DOHH2 (cell line): ENCODE results near the gene UBXN7.

Experiments
- H3F3A ChIP-seq: fragments of 200-600 bp; sonication (generic), shearing (Covaris generic); 2 replicates; pipeline ENCODE4 v1.6.0; 2016; ENCODE audit warnings: antibody characterized with exemption, mild to moderate bottlenecking; ENCODE audit not compliant: control insufficient read depth, insufficient read depth
- H3K27ac ChIP-seq: fragments of 200-600 bp; sonication (generic); 2 replicates; pipeline ENCODE4 v1.5.1; 2014; ENCODE audit warnings: low read depth, mild to moderate bottlenecking, low read length, moderate library complexity
- H3K27me3 ChIP-seq: fragments of 200-600 bp; sonication (generic); 2 replicates; pipeline ENCODE4 v1.6.1; 2014; ENCODE audit warnings: mild to moderate bottlenecking, low read length, mixed read lengths; ENCODE audit not compliant: control insufficient read depth
- H3K36me3 ChIP-seq: fragments of 200-600 bp; sonication (generic); 2 replicates; pipeline ENCODE4 v1.6.1; 2014; ENCODE audit warnings: mild to moderate bottlenecking, low read length, moderate library complexity, mixed read lengths; ENCODE audit not compliant: control insufficient read depth
- H3K4me1 ChIP-seq: fragments of 200-600 bp; sonication (generic); 2 replicates; pipeline ENCODE4 v1.6.1; 2014; ENCODE audit warnings: mild to moderate bottlenecking, low read length, mixed read lengths; ENCODE audit not compliant: control insufficient read depth
- H3K4me2 ChIP-seq: fragments of 200-600 bp; sonication (generic); 2 replicates; pipeline ENCODE4 v1.6.0; 2014; ENCODE audit warnings: mild to moderate bottlenecking, low read length, moderate library complexity
- H3K4me3 ChIP-seq: fragments of 200-600 bp; sonication (generic); 2 replicates; pipeline ENCODE4 v1.5.1; 2014; ENCODE audit warnings: mild to moderate bottlenecking, low read length, mixed read lengths
- H3K79me2 ChIP-seq: fragments of 200-600 bp; sonication (generic); 2 replicates; pipeline ENCODE4 v1.6.1; 2014; ENCODE audit warnings: mild to moderate bottlenecking, low read length, mixed read lengths; ENCODE audit not compliant: control insufficient read depth
- H3K9me2 ChIP-seq: fragments of 200-600 bp; sonication (generic); replicated peaks from 2 replicates; pipeline ENCODE4 v1.6.1; 2014; ENCODE audit warnings: mild to moderate bottlenecking, low read length, mixed read lengths; ENCODE audit not compliant: control insufficient read depth
- H3K9me3 ChIP-seq: fragments of 200-600 bp; sonication (generic); 2 replicates; pipeline ENCODE4 v1.6.1; 2014; ENCODE audit warnings: antibody characterized with exemption, low read length, mixed read lengths; ENCODE audit not compliant: control insufficient read depth, insufficient read depth
- H4K20me1 ChIP-seq: fragments of 200-600 bp; sonication (generic); 2 replicates; pipeline ENCODE4 v1.6.0; 2014; ENCODE audit warnings: low read depth, mild to moderate bottlenecking, antibody characterized with exemption, low read length, moderate library complexity; ENCODE audit not compliant: control insufficient read depth, insufficient read depth
- CTCF ChIP-seq: fragments of 200-600 bp; sonication (generic); IDR thresholded peaks from one replicate; pipeline ENCODE4 v1.5.1; 2014; ENCODE audit warnings: antibody characterized with exemption, mild to moderate bottlenecking, low read depth, low read length; ENCODE audit not compliant: poor library complexity, severe bottlenecking
- EZH2phosphoT487 ChIP-seq: fragments of 200-600 bp; sonication (generic); IDR thresholded peaks from 2 replicates; pipeline ENCODE4 v1.6.1; 2017; ENCODE audit warnings: borderline replicate concordance, mild to moderate bottlenecking, antibody characterized with exemption, low read length, moderate library complexity, mixed read lengths

UBXN7 gene

DNA sequence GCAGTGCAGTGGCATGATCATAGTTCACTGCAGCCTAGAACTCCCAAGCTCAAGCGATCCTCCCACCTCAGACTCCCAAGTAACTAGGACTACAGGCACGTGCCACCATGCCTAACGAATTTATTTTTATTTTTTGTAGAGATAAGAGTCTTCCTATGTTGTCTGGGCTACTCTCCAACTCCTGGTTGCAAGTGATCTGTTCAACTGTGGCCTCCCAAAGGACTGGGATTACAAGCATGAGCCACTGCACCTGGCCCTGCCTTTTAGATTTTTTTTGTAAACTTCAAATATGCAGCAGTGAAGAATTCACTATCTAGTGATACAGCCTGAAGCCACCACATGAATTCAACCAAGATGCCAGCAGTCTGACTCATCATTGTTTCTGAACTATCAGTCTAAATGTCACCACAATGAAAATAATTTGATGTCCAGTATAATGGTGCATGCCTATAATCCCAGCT, 32.7 kb downstream of the UBXN7 start:
- Histone ChIP-seq H3K4me2 (no peak overlapping the region), H3F3A (no peaks in the 10 kb centered on the region), H3K36me3 (peaks cover 24% of the 10 kb centered on the region), H3K27ac (no peak overlapping the region), H3K4me3 (no peak overlapping the region), H3K27me3 (no peaks in the 10 kb centered on the region), H3K4me1 (no peaks in the 10 kb centered on the region), H3K9me3 (no peaks in the 10 kb centered on the region), H4K20me1 (no peaks in the 10 kb centered on the region), H3K9me2 (no peaks in the 10 kb centered on the region), H3K79me2 (0 out of 2 replicates have a peak, but pooled peaks cover under 1% of the 10 kb centered on the region)
- TF ChIP-seq CTCF = no peak

- Histone ChIP-seq H3K27me3 (no peaks in the 10 kb centered on the region), H4K20me1 (no peaks in the 10 kb centered on the region), H3K9me3 (no peaks in the 10 kb centered on the region), H3K27ac (no peak overlapping the region), H3K4me2 (no peak overlapping the region), H3K79me2 (no peaks in the 10 kb centered on the region), H3K4me1 (no peaks in the 10 kb centered on the region), H3K4me3 (no peak overlapping the region), H3F3A (no peaks in the 10 kb centered on the region), H3K9me2 (no peaks in the 10 kb centered on the region), H3K36me3 (peaks cover 24% of the 10 kb centered on the region)
- TF ChIP-seq CTCF = no peak
- TF ChIP-seq EZH2phosphoT487 = no peak
Measured at GRCh38 chr3:196398782-196399181, 33.4 kb downstream of the UBXN7 start.

DNA sequence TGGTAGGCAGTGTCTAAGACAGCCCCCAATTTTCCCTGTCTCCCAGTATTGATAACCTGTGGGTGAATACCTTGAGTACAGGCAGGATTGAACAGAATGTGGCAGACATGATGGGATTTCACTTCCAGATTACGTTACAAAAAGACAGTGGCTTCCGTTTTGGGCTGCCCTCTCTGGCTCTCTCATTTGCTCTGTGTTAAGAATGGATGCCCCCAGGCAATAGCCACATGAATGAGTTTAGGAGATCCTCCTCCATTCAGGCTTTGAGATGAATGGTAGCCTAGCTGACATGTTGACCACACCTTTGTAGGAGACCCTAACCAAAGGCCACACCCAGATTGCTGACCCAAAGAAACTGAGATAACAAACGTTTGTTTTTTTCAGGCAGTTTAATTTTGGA, 34.3 kb downstream of the UBXN7 start:
- TF ChIP-seq EZH2phosphoT487 = no peak
- TF ChIP-seq CTCF = no peak

DNA sequence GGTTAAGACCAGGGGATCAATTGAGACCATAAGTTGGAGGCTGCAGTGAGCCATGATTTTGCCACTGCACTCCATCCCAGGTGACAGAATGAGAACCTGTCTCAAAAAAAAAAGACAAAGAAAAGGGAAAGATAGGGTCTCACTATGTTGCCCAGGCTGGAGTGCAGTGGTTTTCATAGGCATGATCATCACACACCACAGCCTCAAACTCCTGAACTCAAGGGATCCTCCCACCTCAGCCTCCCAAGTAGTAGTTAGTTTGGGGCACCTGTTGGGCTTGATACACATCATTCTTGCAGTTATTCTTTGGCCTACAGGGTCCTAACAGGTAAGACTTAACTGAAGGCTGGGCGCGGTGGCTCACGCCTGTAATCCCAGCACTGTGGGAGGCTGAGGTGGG, 42.1 kb downstream of the UBXN7 start:
- no peak overlapping the region for H3K4me3 ChIP-seq
- H3K4me1 ChIP-seq = no peaks in the 10 kb centered on the region
- H3K27me3 ChIP-seq = no peaks in the 10 kb centered on the region
- no peak overlapping the region for H3K27ac ChIP-seq
- peaks cover 37% of the 10 kb centered on the region for H3K36me3 ChIP-seq
- no peaks in the 10 kb centered on the region; the same call in 1 of the 2 replicates for H3K9me3 ChIP-seq
- no peak overlapping the region for H3K4me2 ChIP-seq
- no peaks in the 10 kb centered on the region for H3F3A ChIP-seq
- no peaks in the 10 kb centered on the region for H3K79me2 ChIP-seq
- no peaks in the 10 kb centered on the region for H3K9me2 ChIP-seq
- no peak for TF ChIP-seq CTCF
- TF ChIP-seq EZH2phosphoT487 = no peak
- H4K20me1 ChIP-seq = no peaks in the 10 kb centered on the region

More for the DNA sequence above, 34.3 kb downstream of the UBXN7 start:
- no peak overlapping the region for H3K4me2 ChIP-seq
- H3K79me2 ChIP-seq = no peaks in the 10 kb centered on the region
- no peak overlapping the region for H3K27ac ChIP-seq
- no peak overlapping the region for H3K4me3 ChIP-seq
- H4K20me1 ChIP-seq = no peaks in the 10 kb centered on the region
- H3K9me2 ChIP-seq = no peaks in the 10 kb centered on the region
- H3K36me3 ChIP-seq = peaks cover 24% of the 10 kb centered on the region
- H3K27me3 ChIP-seq = no peaks in the 10 kb centered on the region
- no peaks in the 10 kb centered on the region for H3K9me3 ChIP-seq
- no peaks in the 10 kb centered on the region for H3F3A ChIP-seq
- H3K4me1 ChIP-seq = no peaks in the 10 kb centered on the region
